Measurements from ENCODE around the gene TBC1D9B.

DNA sequence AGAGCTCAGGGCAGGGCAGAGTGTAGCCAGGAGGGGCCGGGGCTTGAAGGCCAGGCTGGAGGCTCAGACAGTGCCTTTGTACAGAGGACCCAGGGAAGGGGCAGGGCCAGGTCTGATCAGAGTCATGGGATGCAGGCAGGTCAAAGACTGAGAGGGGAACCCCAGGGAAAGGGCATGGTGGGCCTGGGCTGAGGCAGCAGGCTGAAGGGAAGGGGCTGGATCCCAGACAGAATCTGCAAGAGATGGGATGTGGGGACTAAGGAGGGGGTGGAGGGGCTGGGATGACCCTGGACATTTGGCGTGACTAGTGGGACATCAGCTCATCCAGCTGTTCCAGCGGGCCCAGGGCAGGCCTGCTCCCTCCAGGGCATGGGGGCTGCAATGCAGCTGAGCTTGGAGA is 33.6 kb downstream of the TBC1D9B start:
- TF ChIP-seq CTCF (IDR thresholded peaks at IDR 0.05; ENCODE audit: low read depth, low read length, poor library complexity, severe bottlenecking) (no peak), EZH2phosphoT487 (IDR thresholded peaks at IDR 0.05; ENCODE audit: borderline replicate concordance, low read length) (no peak)

Measured in DOHH2 (cell line).